Stomach (tissue), 9 donors: ENCODE data around the gene TIE1. TPM values are rescaled to one million over a fixed set of nuclear protein-coding genes. Genes with fewer than 3 reads are reported as not detected.
A peak's percentile ranks its signal among the peaks of the same experiment; 100 is the strongest.

Experiments
- DNase-seq, 2 donors: peaks; one replicate each; pipeline versions ENCODE4 v3.0.0 to v3.0.0-alpha.2; 2013 to 2019
- H3K27ac ChIP-seq, 5 donors: fragments of 200-600 bp in 4 of 5; sonication (generic) in 4 of 5; one replicate each; pipeline ENCODE4 v1.5.1; 2013 to 2019; ENCODE audit warnings: mild to moderate bottlenecking in 1 of 5, moderate library complexity in 1 of 5
- H3K27me3 ChIP-seq, 3 donors: fragments of 200-600 bp; sonication (generic); one replicate each; pipeline ENCODE4 v1.5.1; 2017 to 2019; ENCODE audit warnings: mixed run types in 1 of 3
- H3K36me3 ChIP-seq, 4 donors: fragments of 200-600 bp; sonication (generic); 1 replicate in 3 of 4; 2 replicates in 1 of 4; pipeline ENCODE4 v1.5.1; 2016 to 2019
- H3K4me1 ChIP-seq, 4 donors: fragments of 200-600 bp; sonication (generic); one replicate each; pipeline ENCODE4 v1.5.1; 2016 to 2019
- H3K4me3 ChIP-seq, 4 donors: fragments of 200-600 bp; sonication (generic) in 3 of 4; one replicate each; pipeline ENCODE4 v1.5.1; 2016 to 2019; ENCODE audit warnings: mild to moderate bottlenecking in 1 of 4
- H3K9me3 ChIP-seq, 4 donors: fragments of 200-600 bp; sonication (generic); one replicate each; pipeline ENCODE4 v1.5.1; 2016 to 2019
- EP300 ChIP-seq: sonication (generic); formaldehyde crosslinking; IDR thresholded peaks from one replicate; pipeline ENCODE4 v1.6.1; 2017; ENCODE audit warnings: antibody characterized with exemption
- POLR2A ChIP-seq, 4 donors: fragments of 450-650 bp; IDR thresholded peaks; one replicate each; pipeline ENCODE4 v1.6.1; 2016; ENCODE audit warnings: antibody characterized with exemption in 4 of 4, control low read depth in 2 of 4, mild to moderate bottlenecking in 1 of 4, moderate library complexity in 1 of 4
- POLR2AphosphoS5 ChIP-seq, 3 donors: sonication (generic); formaldehyde crosslinking; IDR thresholded peaks; one replicate each; pipeline ENCODE4 v1.6.1; 2016; ENCODE audit warnings: antibody characterized with exemption in 3 of 3
- WGBS, 5 donors: extraction: QIAGEN DNeasy Blood & Tissue Kit in 3 of 5; methylation state at CpG; one replicate each; pipeline versions ENCODE4 v1.1.5 to v1.1.7; 2013 to 2018; 5-methylcytosine and 5-hydroxymethylcytosine counted together
- intact Hi-C: fragments of 100-400 bp; cut with DNase I; formaldehyde crosslinking; loops from one replicate; pipeline ENCODE4 v1.15.1; 2023; ENCODE audit warnings: low total_unique reads
- polyA plus RNA-seq, 3 donors: library from polyadenylated mRNA; stranded (reverse); fragments of 200-250 nt; gene quantifications; one replicate each; pipeline ENCODE4 v1.2.3, GENCODE V29; 2013
- total RNA-seq, 5 donors: library from RNA; depleted of rRNA; stranded (reverse); fragments of >200 nt; gene quantifications; one replicate each; pipeline versions ENCODE4 v1.1.0 to v1.2.3, GENCODE V29; 2014 to 2016
- TF ChIP-seq, protein P1 (sequence below), 7 experiments: fragments of 450-650 bp in 4 of 7; fragments of 200-600 bp in 3 of 7; sonication (generic) in 3 of 7; IDR thresholded peaks; one replicate each; pipeline ENCODE4 v1.5.1; 2016 to 2019; ENCODE audit warnings: antibody characterized with exemption in 7 of 7, control low read depth in 2 of 7, mild to moderate bottlenecking in 1 of 7
- donor health status: healthy with polysubstance abuse.
- donor health status: Bipolar disorder and iron deficiency.
- donor health status: healthy.

TIE1 gene
- total and polyA plus RNA-seq, 8 donors = 2.1 to 36.2 (median 13.8) TPM; not detected in 1

DNA sequence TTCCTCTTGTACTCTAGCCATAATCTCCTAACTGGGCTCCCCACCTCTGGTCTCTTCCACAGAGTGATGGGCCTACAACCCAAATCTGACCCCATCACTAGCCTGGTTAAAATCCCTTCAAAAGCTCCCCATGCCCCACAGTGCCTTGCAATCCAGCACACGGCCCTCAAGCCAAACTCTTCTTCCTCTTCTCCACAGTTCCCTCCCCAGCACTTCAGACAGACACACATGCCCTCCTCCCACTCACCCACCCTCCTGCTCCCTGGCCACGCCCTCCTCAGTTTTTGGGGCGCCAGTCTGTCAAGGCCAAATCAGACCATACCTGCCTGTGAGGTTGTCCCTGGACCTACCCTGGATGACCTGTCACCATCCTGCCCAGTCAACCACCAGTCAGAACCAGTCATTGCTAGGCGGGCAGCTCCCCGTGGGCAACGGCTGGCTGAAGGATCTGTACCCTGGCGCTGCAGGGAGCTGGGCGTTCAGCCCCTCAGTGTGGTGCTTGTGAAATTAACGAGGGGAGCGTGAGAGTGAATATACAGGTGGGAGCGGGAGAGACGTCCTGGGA lies 16.2 kb upstream of the TIE1 start:
- TF ChIP-seq, protein P1, sequence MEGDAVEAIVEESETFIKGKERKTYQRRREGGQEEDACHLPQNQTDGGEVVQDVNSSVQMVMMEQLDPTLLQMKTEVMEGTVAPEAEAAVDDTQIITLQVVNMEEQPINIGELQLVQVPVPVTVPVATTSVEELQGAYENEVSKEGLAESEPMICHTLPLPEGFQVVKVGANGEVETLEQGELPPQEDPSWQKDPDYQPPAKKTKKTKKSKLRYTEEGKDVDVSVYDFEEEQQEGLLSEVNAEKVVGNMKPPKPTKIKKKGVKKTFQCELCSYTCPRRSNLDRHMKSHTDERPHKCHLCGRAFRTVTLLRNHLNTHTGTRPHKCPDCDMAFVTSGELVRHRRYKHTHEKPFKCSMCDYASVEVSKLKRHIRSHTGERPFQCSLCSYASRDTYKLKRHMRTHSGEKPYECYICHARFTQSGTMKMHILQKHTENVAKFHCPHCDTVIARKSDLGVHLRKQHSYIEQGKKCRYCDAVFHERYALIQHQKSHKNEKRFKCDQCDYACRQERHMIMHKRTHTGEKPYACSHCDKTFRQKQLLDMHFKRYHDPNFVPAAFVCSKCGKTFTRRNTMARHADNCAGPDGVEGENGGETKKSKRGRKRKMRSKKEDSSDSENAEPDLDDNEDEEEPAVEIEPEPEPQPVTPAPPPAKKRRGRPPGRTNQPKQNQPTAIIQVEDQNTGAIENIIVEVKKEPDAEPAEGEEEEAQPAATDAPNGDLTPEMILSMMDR (IDR thresholded peaks at IDR 0.05) = no peak
- no peak for TF ChIP-seq POLR2AphosphoS5 (IDR thresholded peaks at IDR 0.05)
- no peak for TF ChIP-seq EP300
- TF ChIP-seq POLR2A (IDR thresholded peaks at IDR 0.05) = no peak
- peak overlapping the region; percentile 59 to 88 (median 84) for H3K27ac ChIP-seq
- H3K4me1 ChIP-seq = peaks cover 5 to 42% (median 22%) of the 10 kb centered on the region in 4 donors
- H3K36me3 ChIP-seq = peaks cover 0 to 4% (median 0%) of the 10 kb centered on the region in 4 donors
- 26 to 58% (median 48%) methylated on average over 12 of the region's 12 CpGs for WGBS, 5 donors
- H3K4me3 ChIP-seq = peak overlapping the region; percentile 31 to 51 (median 44)
- H3K9me3 ChIP-seq = no peaks in the 10 kb centered on the region
- DNase-seq = no peak
- intact Hi-C loops = no loop called here
- H3K27me3 ChIP-seq = peaks cover 0 to 4% (median 0%) of the 10 kb centered on the region in 3 donors

DNA sequence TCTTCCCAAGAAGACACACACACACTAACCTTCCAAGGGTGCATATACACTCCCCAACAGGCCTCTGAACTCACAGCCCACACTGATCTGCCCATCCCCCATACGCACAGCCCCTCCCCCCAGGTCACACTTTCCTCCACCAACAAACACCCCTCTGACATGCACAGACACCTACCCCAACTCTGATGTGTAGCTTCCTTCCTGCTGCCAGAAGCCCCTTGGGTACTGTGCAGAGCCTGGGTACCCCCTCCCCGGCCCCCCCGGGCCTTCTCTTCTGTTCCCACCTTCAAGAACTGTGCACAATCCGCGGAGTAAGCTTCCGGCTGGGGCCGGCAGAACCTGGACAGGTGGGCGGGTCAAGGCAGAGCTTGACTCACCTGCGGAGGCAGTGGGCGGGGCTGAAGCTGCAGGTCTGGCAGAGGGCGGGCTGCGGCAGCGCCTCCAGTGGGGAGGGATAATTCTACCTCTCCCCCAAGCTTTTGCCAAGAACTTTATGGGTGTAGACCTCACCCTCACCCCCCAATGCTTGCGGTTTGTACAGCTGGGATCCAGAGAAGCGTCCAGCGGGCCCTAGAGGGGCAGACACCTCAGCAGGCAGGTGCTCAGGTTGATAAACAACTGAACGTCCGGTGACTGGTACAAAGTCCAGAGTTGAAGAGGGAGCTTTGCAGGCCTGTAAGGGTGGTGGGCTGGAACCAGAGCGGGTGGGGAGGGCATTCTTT lies 15.4 kb upstream of the TIE1 start, which contains the start of gene C1orf210:
Gene C1orf210 (minus strand): TSS at position 313 of the 722 bp plus-strand sequence. CDS start 2,311 bp downstream, outside the sequence.
- WGBS, 5 donors = 21 to 39% (median 30%) methylated on average over 19 of the region's 19 CpGs
- DNase-seq = peak; percentile 94 to 96
- Histone ChIP-seq H3K9me3 (no peaks in the 10 kb centered on the region), H3K27me3 (peaks cover 0 to 4% (median 0%) of the 10 kb centered on the region in 3 donors), H3K27ac (peak within 1 kb of the TSS; percentile 59 to 88 (median 84)), H3K4me3 (peak within 1 kb of the TSS; percentile 31 to 51 (median 44)), H3K4me1 (peaks cover 5 to 42% (median 22%) of the 10 kb centered on the region in 4 donors), H3K36me3 (peaks cover 0 to 4% (median 0%) of the 10 kb centered on the region in 4 donors)
- TF ChIP-seq, protein P1 (IDR thresholded peaks at IDR 0.05) = peak in 4 of 7 experiments; percentile 13 to 53 (median 36)
- TF ChIP-seq POLR2AphosphoS5 (IDR thresholded peaks at IDR 0.05) = peak in 2 of 3 donors; percentile 29 to 57
- TF ChIP-seq EP300 = no peak
- intact Hi-C loops = no loop called here

DNA sequence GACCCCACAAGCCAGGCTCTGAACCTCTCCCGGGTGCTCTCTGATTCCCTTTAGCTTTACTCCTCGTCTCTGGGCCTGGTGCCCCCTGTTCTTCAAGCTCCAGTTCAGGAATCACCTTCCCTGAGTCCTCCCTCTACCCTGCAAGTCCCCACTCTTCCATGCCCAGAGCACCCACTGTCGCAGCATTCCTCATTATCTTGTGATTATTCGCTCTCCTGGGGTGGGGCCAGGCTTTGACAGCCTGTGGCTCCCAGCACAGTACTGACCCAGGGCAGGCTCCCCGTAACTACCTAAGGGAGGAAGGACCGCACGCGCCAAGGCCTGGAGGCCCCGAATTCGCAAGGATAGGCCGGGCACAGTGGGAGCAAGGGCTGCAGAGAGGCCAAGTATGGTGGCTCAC lies 14.7 kb upstream of the TIE1 start:
- 32 to 74% (median 61%) methylated on average over 11 of the region's 11 CpGs for WGBS, 5 donors
- Histone ChIP-seq H3K27me3 (peaks cover 0 to 4% (median 0%) of the 10 kb centered on the region in 3 donors), H3K4me3 (peak overlapping the region in 2 of 4 donors; percentile 48 to 51), H3K27ac (peak overlapping the region; percentile 59 to 88 (median 84)), H3K36me3 (no peaks in the 10 kb centered on the region), H3K9me3 (no peaks in the 10 kb centered on the region), H3K4me1 (peaks cover 5 to 42% (median 22%) of the 10 kb centered on the region in 4 donors)
- peak in 1 of 3 donors; percentile 5 for TF ChIP-seq POLR2AphosphoS5 (IDR thresholded peaks at IDR 0.05)
- TF ChIP-seq, protein P1 (IDR thresholded peaks at IDR 0.05) = no peak
- peak; percentile 48 to 52 for DNase-seq
- intact Hi-C loops = no loop called here

DNA sequence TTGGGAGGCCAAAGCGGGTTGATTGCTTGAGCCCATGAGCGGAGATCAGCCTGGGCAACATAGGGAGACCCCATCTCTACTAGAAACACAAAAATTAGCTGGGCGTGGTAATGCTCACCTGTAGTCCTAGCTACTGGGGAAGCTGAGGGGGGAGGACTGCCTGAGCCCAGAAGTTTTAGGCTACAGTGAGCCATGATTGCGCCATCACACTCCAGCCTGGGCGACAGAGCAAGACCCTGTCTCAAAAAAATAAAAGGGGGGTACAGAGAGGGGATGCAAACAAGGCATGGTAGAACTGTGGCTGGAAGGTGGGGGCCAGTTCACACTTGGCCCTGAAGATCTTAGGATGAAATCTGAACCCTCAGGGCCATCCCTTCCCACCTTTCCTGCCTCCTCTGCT lies 14.2 kb upstream of the TIE1 start:
- H3K27ac ChIP-seq = peak overlapping the region; percentile 59 to 88 (median 84)
- WGBS, 5 donors = 94 to 97% (median 94%) methylated on average over 5 of the region's 5 CpGs

More for the DNA sequence above, 14.2 kb upstream of the TIE1 start:
- Histone ChIP-seq H3K4me3 (no peak overlapping the region), H3K36me3 (no peaks in the 10 kb centered on the region), H3K4me1 (peaks cover 5 to 42% (median 22%) of the 10 kb centered on the region in 4 donors), H3K27me3 (peaks cover 0 to 4% (median 0%) of the 10 kb centered on the region in 3 donors), H3K9me3 (no peaks in the 10 kb centered on the region)
- intact Hi-C loops = no loop called here
- no peak for DNase-seq
- TF ChIP-seq POLR2A (IDR thresholded peaks at IDR 0.05) = no peak
- TF ChIP-seq, protein P1 (IDR thresholded peaks at IDR 0.05) = no peak
- TF ChIP-seq POLR2AphosphoS5 (IDR thresholded peaks at IDR 0.05) = no peak
- TF ChIP-seq EP300 = no peak
